Chondrocyte (in vitro differentiated cells): ENCODE measurements around the gene HSPB9. TPM values are rescaled to one million over a fixed set of nuclear protein-coding genes. Genes with fewer than 3 reads are reported as not detected.

Experiments used
- DNase-seq: peaks from one replicate; pipeline ENCODE4 v3.0.0; 2021; ENCODE audit warnings: mixed read lengths, low spot score
- H3K27ac Mint-ChIP-seq: one replicate; pipeline ENCODE4 v1.8.0; 2021; ENCODE audit warnings: mild to moderate bottlenecking, moderate library complexity, mixed read lengths; ENCODE audit not compliant: unreplicated experiment
- H3K27me3 Mint-ChIP-seq: 2 replicates; pipeline ENCODE4 v1.8.0; 2021; ENCODE audit warnings: low read depth, mixed read lengths
- H3K36me3 Mint-ChIP-seq: 2 replicates; pipeline ENCODE4 v1.8.0; 2021; ENCODE audit warnings: low read depth, mixed read lengths
- H3K4me1 Mint-ChIP-seq: 2 replicates; pipeline ENCODE4 v1.8.0; 2021; ENCODE audit warnings: low read depth, mild to moderate bottlenecking, mixed read lengths
- H3K4me3 Mint-ChIP-seq: one replicate; pipeline ENCODE4 v1.8.0; 2021; ENCODE audit warnings: mild to moderate bottlenecking, moderate library complexity, mixed read lengths; ENCODE audit not compliant: unreplicated experiment
- H3K9me3 Mint-ChIP-seq: 2 replicates; pipeline ENCODE4 v1.8.0; 2021; ENCODE audit warnings: low read depth, mixed read lengths
- CTCF ChIP-seq: fragments of 200-600 bp; sonication (generic); IDR thresholded peaks from 2 replicates; pipeline ENCODE4 v1.5.0; 2021; ENCODE audit warnings: antibody characterized with exemption, mild to moderate bottlenecking, moderate library complexity
- total RNA-seq: library from RNA; stranded (reverse); gene quantifications from 3 replicates; pipeline ENCODE4 v1.2.1, GENCODE V29; 2021

Gene HSPB9
- total RNA-seq, 1 donor from 2014 or later = not detected

- no peaks in the 10 kb centered on the region for H3K9me3 Mint-ChIP-seq
- H3K4me1 Mint-ChIP-seq = peaks cover 10% of the 10 kb centered on the region
- TF ChIP-seq CTCF = no peak
- H3K27ac Mint-ChIP-seq = no peak overlapping the region
- no peak overlapping the region for H3K4me3 Mint-ChIP-seq
- H3K36me3 Mint-ChIP-seq = peaks cover 2% of the 10 kb centered on the region
- H3K27me3 Mint-ChIP-seq = peaks cover 3% of the 10 kb centered on the region
- DNase-seq = no peak
Observed at GRCh38 chr17:42109086-42109485, 13.5 kb upstream of the HSPB9 start.

GRCh38 chr17:42110301-42111264 lies 12.0 kb upstream of the HSPB9 start:
- no peak overlapping the region for H3K27ac Mint-ChIP-seq
- no peak overlapping the region for H3K4me3 Mint-ChIP-seq
- TF ChIP-seq CTCF = no peak
- peaks cover 8% of the 10 kb centered on the region for H3K36me3 Mint-ChIP-seq
- no peak for DNase-seq
- no peaks in the 10 kb centered on the region for H3K9me3 Mint-ChIP-seq
- peaks cover 3% of the 10 kb centered on the region for H3K27me3 Mint-ChIP-seq
- peaks cover 10% of the 10 kb centered on the region for H3K4me1 Mint-ChIP-seq

- Mint-ChIP-seq H3K4me3 (no peak overlapping the region), H3K36me3 (peaks cover 9% of the 10 kb centered on the region), H3K9me3 (no peaks in the 10 kb centered on the region), H3K27ac (no peak overlapping the region), H3K4me1 (peaks cover 10% of the 10 kb centered on the region), H3K27me3 (no peaks in the 10 kb centered on the region)
- TF ChIP-seq CTCF = no peak
- DNase-seq = no peak
Observed at GRCh38 chr17:42111265-42111636, 11.4 kb upstream of the HSPB9 start.

- Mint-ChIP-seq H3K27me3 (no peaks in the 10 kb centered on the region), H3K4me1 (peaks cover 14% of the 10 kb centered on the region), H3K9me3 (no peaks in the 10 kb centered on the region), H3K4me3 (no peak overlapping the region), H3K27ac (no peak overlapping the region), H3K36me3 (peaks cover 10% of the 10 kb centered on the region)
- no peak for TF ChIP-seq CTCF
- DNase-seq = no peak
Observed at GRCh38 chr17:42111871-42112551, 10.6 kb upstream of the HSPB9 start.

GRCh38 chr17:42112552-42113176 lies 9.9 kb upstream of the HSPB9 start, which contains the start of gene DHX58:
DHX58 (minus strand) TSS chr17:42112714; CDS start chr17:42111892, 822 bp downstream.
- H3K9me3 Mint-ChIP-seq = no peaks in the 10 kb centered on the region
- DNase-seq = no peak
- peaks cover 14% of the 10 kb centered on the region for H3K36me3 Mint-ChIP-seq
- H3K4me3 Mint-ChIP-seq = no peak within 1 kb of the TSS
- no peak for TF ChIP-seq CTCF
- peak within 1 kb of the TSS; percentile 22 for H3K27ac Mint-ChIP-seq
- H3K27me3 Mint-ChIP-seq = no peaks in the 10 kb centered on the region
- H3K4me1 Mint-ChIP-seq = peaks cover 13% of the 10 kb centered on the region
